ENCODE data around the gene CNPPD1. TPM values are rescaled to one million over a fixed set of nuclear protein-coding genes. Genes with fewer than 3 reads are reported as not detected.

CNPPD1 gene
- total RNA-seq, 2 donors from 2014 or later, result 27.7 to 33.2 TPM

GRCh38 chr2:219131744-219132143 lies 45.0 kb downstream of the CNPPD1 start:
- Histone ChIP-seq H3K9ac (ENCODE audit: extremely low read depth, low read length, poor library complexity, severe bottlenecking) (no peak overlapping the region), H3K4me3 (ENCODE audit: low read length) (no peak overlapping the region), H3K27me3 (ENCODE audit: control insufficient read depth, insufficient read depth, low read length, poor library complexity, severe bottlenecking) (no peaks in the 10 kb centered on the region), H3K27ac (ENCODE audit: low read depth, low read length) (no peak overlapping the region), H3K4me1 (ENCODE audit: control insufficient read depth, insufficient read depth, low read length) (peaks cover 15% of the 10 kb centered on the region), H3K9me3 (ENCODE audit: control insufficient read depth, low read length) (no peaks in the 10 kb centered on the region), H3K36me3 (ENCODE audit: control insufficient read depth, insufficient read depth, low read length) (no peaks in the 10 kb centered on the region)
- Mint-ChIP-seq H3K4me1 (peaks cover 44% of the 10 kb centered on the region), H3K27me3 (ENCODE audit: insufficient read depth) (no peaks in the 10 kb centered on the region), H3K9me3 (no peaks in the 10 kb centered on the region), H3K4me3 (no peak overlapping the region), H3K27ac (no peak overlapping the region), H3K36me3 (ENCODE audit: low read depth) (no peaks in the 10 kb centered on the region)
- WGBS, 2 experiments (ENCODE audit: insufficient coverage in 1 of 2, insufficient read length in 1 of 2), result 85 to 98% methylated on average over 2 to 4 of the region's 4 CpGs
- no peak for DNase-seq
- no peak for TF ChIP-seq CTCF (conservative IDR thresholded peaks at IDR 0.05)

GRCh38 chr2:219131327-219131726 lies 45.4 kb downstream of the CNPPD1 start:
- no peak overlapping the region for H3K4me3 ChIP-seq (ENCODE audit: low read length)
- Mint-ChIP-seq H3K27ac (no peak overlapping the region), H3K9me3 (no peaks in the 10 kb centered on the region), H3K36me3 (ENCODE audit: low read depth) (no peaks in the 10 kb centered on the region), H3K4me3 (no peak overlapping the region), H3K4me1 (peaks cover 48% of the 10 kb centered on the region), H3K27me3 (ENCODE audit: insufficient read depth) (no peaks in the 10 kb centered on the region)
- H3K9ac ChIP-seq (ENCODE audit: extremely low read depth, low read length, poor library complexity, severe bottlenecking), result no peak overlapping the region
- DNase-seq, result no peak
- no peaks in the 10 kb centered on the region for H3K9me3 ChIP-seq (ENCODE audit: control insufficient read depth, low read length)
- H3K27ac ChIP-seq (ENCODE audit: low read depth, low read length), result no peak overlapping the region
- H3K4me1 ChIP-seq (ENCODE audit: control insufficient read depth, insufficient read depth, low read length), result peaks cover 16% of the 10 kb centered on the region
- 91% methylated on average over 3 of the region's 3 CpGs for WGBS, 2 experiments (ENCODE audit: insufficient coverage in 1 of 2, insufficient read length in 1 of 2)
- no peaks in the 10 kb centered on the region for H3K27me3 ChIP-seq (ENCODE audit: control insufficient read depth, insufficient read depth, low read length, poor library complexity, severe bottlenecking)
- TF ChIP-seq CTCF (conservative IDR thresholded peaks at IDR 0.05), result no peak
- no peaks in the 10 kb centered on the region for H3K36me3 ChIP-seq (ENCODE audit: control insufficient read depth, insufficient read depth, low read length)

GRCh38 chr2:219129589-219129988 lies 47.1 kb downstream of the CNPPD1 start:
- Histone ChIP-seq H3K4me1 (ENCODE audit: control insufficient read depth, insufficient read depth, low read length) (peaks cover 27% of the 10 kb centered on the region), H3K4me3 (ENCODE audit: low read length) (no peak overlapping the region), H3K9me3 (ENCODE audit: control insufficient read depth, low read length) (no peaks in the 10 kb centered on the region), H3K27ac (ENCODE audit: low read depth, low read length) (no peak overlapping the region), H3K27me3 (ENCODE audit: control insufficient read depth, insufficient read depth, low read length, poor library complexity, severe bottlenecking) (no peaks in the 10 kb centered on the region), H3K9ac (ENCODE audit: extremely low read depth, low read length, poor library complexity, severe bottlenecking) (no peak overlapping the region), H3K36me3 (ENCODE audit: control insufficient read depth, insufficient read depth, low read length) (no peaks in the 10 kb centered on the region)
- 94 to 97% methylated on average over 13 to 16 of the region's 16 CpGs for whole genome bisulfite sequencing, 2 experiments (ENCODE audit: insufficient coverage in 1 of 2, insufficient read length in 1 of 2)
- H3K9me3 Mint-ChIP-seq, result no peaks in the 10 kb centered on the region
- H3K27me3 Mint-ChIP-seq (ENCODE audit: insufficient read depth), result no peaks in the 10 kb centered on the region
- no peak for DNase-seq
- no peak overlapping the region for H3K27ac Mint-ChIP-seq
- no peak for TF ChIP-seq CTCF (conservative IDR thresholded peaks at IDR 0.05)
- H3K36me3 Mint-ChIP-seq (ENCODE audit: low read depth), result no peaks in the 10 kb centered on the region
- no peak overlapping the region for H3K4me3 Mint-ChIP-seq
- peaks cover 64% of the 10 kb centered on the region for H3K4me1 Mint-ChIP-seq
